Ascending aorta (tissue), 2 donors: Measurements from ENCODE around the gene NSFL1C. TPM values are rescaled to one million over a fixed set of nuclear protein-coding genes. Genes with fewer than 3 reads are reported as not detected.

Experiments used
- DNase-seq, 2 donors: peaks; one replicate each; pipeline ENCODE4 v3.0.0-alpha.2; 2019; ENCODE audit warnings: low spot score in 2 of 2
- H3K27ac ChIP-seq, 2 donors: fragments of 200-600 bp; sonication (generic); one replicate each; pipeline ENCODE4 v1.5.1; 2016 to 2017; ENCODE audit warnings: mild to moderate bottlenecking in 1 of 2
- H3K27me3 ChIP-seq: fragments of 200-600 bp; sonication (generic); one replicate; pipeline ENCODE4 v1.5.1; 2017
- H3K36me3 ChIP-seq, 2 donors: fragments of 200-600 bp; sonication (generic); one replicate each; pipeline ENCODE4 v1.5.1; 2016
- H3K4me1 ChIP-seq, 2 donors: fragments of 200-600 bp; sonication (generic); one replicate each; pipeline ENCODE4 v1.5.1; 2016 to 2017; ENCODE audit warnings: mild to moderate bottlenecking in 1 of 2
- H3K4me3 ChIP-seq, 2 donors: fragments of 200-600 bp; sonication (generic); one replicate each; pipeline ENCODE4 v1.5.1; 2016 to 2017; ENCODE audit warnings: mild to moderate bottlenecking in 1 of 2
- H3K9me3 ChIP-seq, 2 donors: fragments of 200-600 bp; sonication (generic); one replicate each; pipeline ENCODE4 v1.5.1; 2016
- CTCF ChIP-seq, 3 experiments: fragments of 200-600 bp in 2 of 3; fragments of 450-650 bp in 1 of 3; sonication (generic) in 2 of 3; IDR thresholded peaks; one replicate each; pipeline ENCODE4 v1.5.1; 2016 to 2019; ENCODE audit warnings: antibody characterized with exemption in 3 of 3, mild to moderate bottlenecking in 1 of 3, moderate library complexity in 1 of 3
- intact Hi-C: fragments of 100-400 bp; cut with DNase I; formaldehyde crosslinking; loops from one replicate; pipeline ENCODE4 v1.15.1; 2023
- total RNA-seq: library from RNA; depleted of rRNA; stranded (reverse); fragments of >200 nt; gene quantifications from one replicate; pipeline ENCODE4 v1.1.0, GENCODE V29; 2016

NSFL1C gene
- total RNA-seq, 1 donor from 2014 or later, result 58.5 TPM

GRCh38 chr20:1473246-1474220 is 6.9 kb upstream of the NSFL1C start:
- Histone ChIP-seq H3K27ac (no peak overlapping the region), H3K4me1 (peaks cover 4 to 16% of the 10 kb centered on the region in 2 donors), H3K4me3 (no peak overlapping the region), H3K36me3 (no peaks in the 10 kb centered on the region), H3K9me3 (no peaks in the 10 kb centered on the region), H3K27me3 (no peaks in the 10 kb centered on the region)
- no peak for TF ChIP-seq CTCF (IDR thresholded peaks at IDR 0.05)
- DNase-seq, result no peak
- intact Hi-C loops, result loop anchor here (10.0 kb wide), 1 partner anchor 421 kb away; the partner anchor contains the start of gene SIRPA

- Histone ChIP-seq H3K27ac (no peak overlapping the region), H3K4me3 (no peak overlapping the region)
- no peak for DNase-seq
Observed at GRCh38 chr20:1472556-1473245, 6.1 kb upstream of the NSFL1C start.

GRCh38 chr20:1471242-1471641 is 4.6 kb upstream of the NSFL1C start:
- no peak overlapping the region for H3K27ac ChIP-seq

More at GRCh38 chr20:1472556-1473245, 6.1 kb upstream of the NSFL1C start:
- H3K9me3 ChIP-seq, result no peaks in the 10 kb centered on the region
- H3K4me1 ChIP-seq, result peaks cover 4 to 16% of the 10 kb centered on the region in 2 donors
- no peaks in the 10 kb centered on the region for H3K27me3 ChIP-seq
- no peak for TF ChIP-seq CTCF (IDR thresholded peaks at IDR 0.05)
- intact Hi-C loops, result loop anchor here (10.0 kb wide), 1 partner anchor 422 kb away; the partner anchor contains the start of gene SIRPA
- no peaks in the 10 kb centered on the region for H3K36me3 ChIP-seq

GRCh38 chr20:1469925-1470571 is 3.4 kb upstream of the NSFL1C start:
- peak; percentile 60 to 66 (median 62) for TF ChIP-seq CTCF (IDR thresholded peaks at IDR 0.05)
- H3K4me3 ChIP-seq, result no peak overlapping the region
- peak overlapping the region; percentile 62 to 76 for H3K27ac ChIP-seq
- H3K27me3 ChIP-seq, result no peaks in the 10 kb centered on the region
- intact Hi-C loops, result loop anchor here (1.0 to 10.0 kb wide), 8 partner anchors 77 to 1185 kb away; partner anchors contain the start of genes FAM110A, FKBP1A, NOP56 and SIRPA
- no peaks in the 10 kb centered on the region for H3K36me3 ChIP-seq
- no peaks in the 10 kb centered on the region for H3K9me3 ChIP-seq
- peaks cover 11 to 29% of the 10 kb centered on the region in 2 donors for H3K4me1 ChIP-seq
- peak; percentile 59 to 88 for DNase-seq

More at GRCh38 chr20:1471242-1471641, 4.6 kb upstream of the NSFL1C start:
- Histone ChIP-seq H3K4me3 (no peak overlapping the region), H3K4me1 (peaks cover 4 to 19% of the 10 kb centered on the region in 2 donors), H3K36me3 (no peaks in the 10 kb centered on the region), H3K9me3 (no peaks in the 10 kb centered on the region), H3K27me3 (no peaks in the 10 kb centered on the region)
- intact Hi-C loops, result loop anchor here (10.0 kb wide), 1 partner anchor 424 kb away; the partner anchor contains the start of gene SIRPA
- DNase-seq, result no peak
- no peak for TF ChIP-seq CTCF (IDR thresholded peaks at IDR 0.05)

GRCh38 chr20:1469306-1469905 is 2.8 kb upstream of the NSFL1C start:
- no peaks in the 10 kb centered on the region for H3K27me3 ChIP-seq
- H3K27ac ChIP-seq, result peak overlapping the region; percentile 62 to 76
- no peak for DNase-seq
- peaks cover 0 to under 1% of the 10 kb centered on the region in 2 donors for H3K36me3 ChIP-seq
- intact Hi-C loops, result loop anchor here (5.0 to 10.0 kb wide), 6 partner anchors 335 to 1185 kb away; partner anchors contain the start of genes FAM110A, NOP56 and SRXN1
- H3K9me3 ChIP-seq, result no peaks in the 10 kb centered on the region
- H3K4me3 ChIP-seq, result no peak overlapping the region
- TF ChIP-seq CTCF (IDR thresholded peaks at IDR 0.05), result no peak
- peaks cover 14 to 32% of the 10 kb centered on the region in 2 donors for H3K4me1 ChIP-seq
